K562 (cell line): ENCODE results near the gene RNASEH2A. TPM values are rescaled to one million over a fixed set of nuclear protein-coding genes. Genes with fewer than 3 reads are reported as not detected.

Experiments
- ATF2 ChIP-seq: sonication (generic); formaldehyde crosslinking; IDR thresholded peaks from 2 replicates; pipeline ENCODE4 v1.8.1; 2022; ENCODE audit warnings: missing genetic modification reagents
- CBX2 ChIP-seq: fragments of 200-600 bp; sonication (generic); IDR thresholded peaks from one replicate; pipeline ENCODE4 v1.6.1; 2012; ENCODE audit warnings: mild to moderate bottlenecking, low read length, inconsistent platforms; ENCODE audit not compliant: insufficient read depth, poor library complexity, severe bottlenecking
- HNRNPK ChIP-seq: fragments of 200-400 bp; formaldehyde crosslinking; IDR thresholded peaks from one replicate; pipeline ENCODE4 v1.6.1; 2018; ENCODE audit warnings: mild to moderate bottlenecking, low read depth, low read length; ENCODE audit not compliant: poor library complexity, severe bottlenecking
- LARP7 ChIP-seq: fragments of 450-650 bp; IDR thresholded peaks from 2 replicates; pipeline ENCODE4 v1.6.1; 2016
- NCOA6 ChIP-seq: fragments of 450-650 bp; IDR thresholded peaks from 2 replicates; pipeline ENCODE4 v1.6.1; 2017; ENCODE audit warnings: mild to moderate bottlenecking
- NR3C1 ChIP-seq: sonication (generic); formaldehyde crosslinking; IDR thresholded peaks from 2 replicates; pipeline ENCODE4 v1.8.1; 2022; ENCODE audit warnings: missing genetic modification reagents
- RB1 ChIP-seq: fragments of 450-650 bp; IDR thresholded peaks from 2 replicates; pipeline ENCODE4 v1.6.1; 2017; ENCODE audit warnings: low read depth, mild to moderate bottlenecking
- SRSF3 ChIP-seq: fragments of 200-400 bp; formaldehyde crosslinking; IDR thresholded peaks from 2 replicates; pipeline ENCODE4 v1.6.1; 2016; ENCODE audit warnings: mild to moderate bottlenecking, low read length, moderate library complexity; ENCODE audit not compliant: insufficient read depth
- ZBTB5 ChIP-seq: fragments of 450-650 bp; IDR thresholded peaks from 2 replicates; pipeline ENCODE4 v1.6.1; 2017; ENCODE audit warnings: antibody characterized with exemption
- ZHX1 ChIP-seq: fragments of 150-350 bp; conservative IDR thresholded peaks from 2 replicates; pipeline ENCODE4 v1.6.1; 2014; ENCODE audit warnings: low read length
- ZNF23 ChIP-seq: fragments of 250-450 bp; sonication (Bioruptor Pico); IDR thresholded peaks from 2 replicates; pipeline ENCODE4 v1.4.0; 2020; ENCODE audit warnings: mild to moderate bottlenecking
- polyA plus RNA-seq, 8 experiments: library from polyadenylated mRNA; depleted of rRNA in 4 of 8; stranded (reverse) in 5 of 8; unstranded in 3 of 8; fragments of >200 nt; fragmentation: Nextera tagmentation in 2 of 8; fragmentation: Illumina TruSeq in 1 of 8; extraction: Ambion mirVana in 2 of 8; extraction: Trizol in 1 of 8; gene quantifications; 2 replicates each; pipeline versions ENCODE4 v1.2.1 to v1.2.3, GENCODE V29; 2011 to 2014; ENCODE audit warnings: inconsistent platforms in 1 of 8, missing spikeins in 1 of 8
- total RNA-seq, 7 experiments: library from RNA; depleted of rRNA in 6 of 7; stranded (reverse); fragments of >200 nt in 6 of 7; fragmentation: Illumina TruSeq in 2 of 7; extraction: Trizol in 2 of 7; gene quantifications; 2 replicates each; pipeline versions ENCODE4 v1.2.1 to v1.2.3, GENCODE V29; 2011 to 2021; ENCODE audit warnings: low replicate concordance in 1 of 7
- TF ChIP-seq, protein P1 (sequence below): sonication (generic); formaldehyde crosslinking; IDR thresholded peaks from 2 replicates; pipeline ENCODE4 v1.4.0; 2020; ENCODE audit warnings: mild to moderate bottlenecking, missing genetic modification reagents
- TF ChIP-seq, protein P2 (sequence below): fragments of 250-450 bp; sonication (Bioruptor Pico); IDR thresholded peaks from 2 replicates; pipeline ENCODE4 v1.5.0; 2021
- TF ChIP-seq, protein P3 (sequence below): sonication (generic); formaldehyde crosslinking; IDR thresholded peaks from 2 replicates; pipeline ENCODE4 v1.8.0; 2022; ENCODE audit warnings: mild to moderate bottlenecking, missing genetic modification reagents

Gene RNASEH2A
- total and polyA plus RNA-seq, 9 of the 15 experiments (the other 6 are each of a cell fraction or from before 2014, with no cell fraction given) = 22.3 to 78.0 (median 61.7) TPM

DNA sequence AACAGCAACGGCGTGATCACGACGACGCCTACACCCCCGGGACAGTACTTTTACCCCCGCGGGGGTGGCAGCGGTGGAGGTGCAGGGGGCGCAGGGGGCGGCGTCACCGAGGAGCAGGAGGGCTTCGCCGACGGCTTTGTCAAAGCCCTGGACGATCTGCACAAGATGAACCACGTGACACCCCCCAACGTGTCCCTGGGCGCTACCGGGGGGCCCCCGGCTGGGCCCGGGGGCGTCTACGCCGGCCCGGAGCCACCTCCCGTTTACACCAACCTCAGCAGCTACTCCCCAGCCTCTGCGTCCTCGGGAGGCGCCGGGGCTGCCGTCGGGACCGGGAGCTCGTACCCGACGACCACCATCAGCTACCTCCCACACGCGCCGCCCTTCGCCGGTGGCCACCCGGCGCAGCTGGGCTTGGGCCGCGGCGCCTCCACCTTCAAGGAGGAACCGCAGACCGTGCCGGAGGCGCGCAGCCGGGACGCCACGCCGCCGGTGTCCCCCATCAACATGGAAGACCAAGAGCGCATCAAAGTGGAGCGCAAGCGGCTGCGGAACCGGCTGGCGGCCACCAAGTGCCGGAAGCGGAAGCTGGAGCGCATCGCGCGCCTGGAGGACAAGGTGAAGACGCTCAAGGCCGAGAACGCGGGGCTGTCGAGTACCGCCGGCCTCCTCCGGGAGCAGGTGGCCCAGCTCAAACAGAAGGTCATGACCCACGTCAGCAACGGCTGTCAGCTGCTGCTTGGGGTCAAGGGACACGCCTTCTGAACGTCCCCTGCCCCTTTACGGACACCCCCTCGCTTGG lies 14.1 kb upstream of the RNASEH2A start (continued):
- TF ChIP-seq, protein P1, sequence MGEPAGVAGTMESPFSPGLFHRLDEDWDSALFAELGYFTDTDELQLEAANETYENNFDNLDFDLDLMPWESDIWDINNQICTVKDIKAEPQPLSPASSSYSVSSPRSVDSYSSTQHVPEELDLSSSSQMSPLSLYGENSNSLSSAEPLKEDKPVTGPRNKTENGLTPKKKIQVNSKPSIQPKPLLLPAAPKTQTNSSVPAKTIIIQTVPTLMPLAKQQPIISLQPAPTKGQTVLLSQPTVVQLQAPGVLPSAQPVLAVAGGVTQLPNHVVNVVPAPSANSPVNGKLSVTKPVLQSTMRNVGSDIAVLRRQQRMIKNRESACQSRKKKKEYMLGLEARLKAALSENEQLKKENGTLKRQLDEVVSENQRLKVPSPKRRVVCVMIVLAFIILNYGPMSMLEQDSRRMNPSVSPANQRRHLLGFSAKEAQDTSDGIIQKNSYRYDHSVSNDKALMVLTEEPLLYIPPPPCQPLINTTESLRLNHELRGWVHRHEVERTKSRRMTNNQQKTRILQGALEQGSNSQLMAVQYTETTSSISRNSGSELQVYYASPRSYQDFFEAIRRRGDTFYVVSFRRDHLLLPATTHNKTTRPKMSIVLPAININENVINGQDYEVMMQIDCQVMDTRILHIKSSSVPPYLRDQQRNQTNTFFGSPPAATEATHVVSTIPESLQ (CRISPR knock-in tag) = no peak
- no peak for TF ChIP-seq ATF2 (CRISPR knock-in tag)
- peak; percentile 13; the same call in 1 of the 2 replicates for TF ChIP-seq RB1
- TF ChIP-seq CBX2 = no peak
- TF ChIP-seq, protein P2, sequence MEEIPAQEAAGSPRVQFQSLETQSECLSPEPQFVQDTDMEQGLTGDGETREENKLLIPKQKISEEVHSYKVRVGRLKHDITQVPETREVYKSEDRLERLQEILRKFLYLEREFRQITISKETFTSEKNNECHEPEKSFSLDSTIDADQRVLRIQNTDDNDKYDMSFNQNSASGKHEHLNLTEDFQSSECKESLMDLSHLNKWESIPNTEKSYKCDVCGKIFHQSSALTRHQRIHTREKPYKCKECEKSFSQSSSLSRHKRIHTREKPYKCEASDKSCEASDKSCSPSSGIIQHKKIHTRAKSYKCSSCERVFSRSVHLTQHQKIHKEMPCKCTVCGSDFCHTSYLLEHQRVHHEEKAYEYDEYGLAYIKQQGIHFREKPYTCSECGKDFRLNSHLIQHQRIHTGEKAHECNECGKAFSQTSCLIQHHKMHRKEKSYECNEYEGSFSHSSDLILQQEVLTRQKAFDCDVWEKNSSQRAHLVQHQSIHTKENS (CRISPR knock-in tag) = no peak
- no peak; the same call in 1 of the 2 replicates for TF ChIP-seq NCOA6
- TF ChIP-seq ZHX1 = no peak
- no peak for TF ChIP-seq ZBTB5
- no peak for TF ChIP-seq HNRNPK
- TF ChIP-seq, protein P3, sequence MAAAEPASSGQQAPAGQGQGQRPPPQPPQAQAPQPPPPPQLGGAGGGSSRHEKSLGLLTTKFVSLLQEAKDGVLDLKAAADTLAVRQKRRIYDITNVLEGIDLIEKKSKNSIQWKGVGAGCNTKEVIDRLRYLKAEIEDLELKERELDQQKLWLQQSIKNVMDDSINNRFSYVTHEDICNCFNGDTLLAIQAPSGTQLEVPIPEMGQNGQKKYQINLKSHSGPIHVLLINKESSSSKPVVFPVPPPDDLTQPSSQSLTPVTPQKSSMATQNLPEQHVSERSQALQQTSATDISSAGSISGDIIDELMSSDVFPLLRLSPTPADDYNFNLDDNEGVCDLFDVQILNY (CRISPR knock-in tag) = peak; percentile 28
- TF ChIP-seq SRSF3 = peak; percentile 69; the same call in 1 of the 2 replicates
- TF ChIP-seq ZNF23 (CRISPR knock-in tag) = no peak
- TF ChIP-seq LARP7 = 0 out of 2 replicates have a peak, but pooled peaks have one; percentile 13
- no peak for TF ChIP-seq NR3C1
